Fibroblast of peridontal ligament (primary cell): ENCODE measurements around the gene IL1R1.

ENCODE experiments used
- DNase-seq: peaks from one replicate; pipeline ENCODE4 v3.0.0-alpha.2; 2010; ENCODE audit errors: extremely low read depth

Gene IL1R1

GRCh38 chr2:102138331-102138730, 4.2 kb upstream of the IL1R1 start:
- no peak for DNase-seq

GRCh38 chr2:102139851-102140250, 2.7 kb upstream of the IL1R1 start:
- peak; percentile 45 for DNase-seq

GRCh38 chr2:102140377-102140776, 2.2 kb upstream of the IL1R1 start:
- peak; percentile 36 for DNase-seq

- DNase-seq, result peak; percentile 98
Observed at GRCh38 chr2:102141011-102141943, 1.3 kb upstream of the IL1R1 start.

GRCh38 chr2:102142829-102143449, 393 bp downstream of the IL1R1 start:
- peak; percentile 68 for DNase-seq

GRCh38 chr2:102143450-102143985, 972 bp downstream of the IL1R1 start:
- DNase-seq, result peak; percentile 55

- peak; percentile 45 for DNase-seq
Observed at GRCh38 chr2:102144128-102144527, 1.6 kb downstream of the IL1R1 start.

GRCh38 chr2:102145107-102145506, 2.6 kb downstream of the IL1R1 start:
- DNase-seq, result no peak

GRCh38 chr2:102145934-102146333, 3.4 kb downstream of the IL1R1 start:
- DNase-seq, result no peak

GRCh38 chr2:102147935-102148334, 5.4 kb downstream of the IL1R1 start:
- peak; percentile 46 for DNase-seq

- no peak for DNase-seq
Observed at GRCh38 chr2:102149243-102149642, 6.7 kb downstream of the IL1R1 start.

GRCh38 chr2:102149644-102150455, 7.3 kb downstream of the IL1R1 start:
- no peak for DNase-seq

GRCh38 chr2:102154364-102154763, 11.8 kb downstream of the IL1R1 start:
- no peak for DNase-seq

GRCh38 chr2:102154946-102155702, 12.6 kb downstream of the IL1R1 start:
- DNase-seq, result no peak

GRCh38 chr2:102155703-102156515, 13.4 kb downstream of the IL1R1 start:
- DNase-seq, result peak; percentile 79

- no peak for DNase-seq
Observed at GRCh38 chr2:102158011-102158755, 15.6 kb downstream of the IL1R1 start.

- DNase-seq, result peak; percentile 26
Observed at GRCh38 chr2:102159295-102159694, 16.7 kb downstream of the IL1R1 start.

GRCh38 chr2:102166189-102166845, 23.8 kb downstream of the IL1R1 start:
- peak; percentile 83 for DNase-seq
